Right lobe of liver (tissue), 4 donors: ENCODE results near the gene ACAP3.

Experiments used
- POLR2A ChIP-seq: fragments of 450-650 bp; IDR thresholded peaks from one replicate; pipeline ENCODE4 v1.6.1; 2017; ENCODE audit warnings: antibody characterized with exemption, mild to moderate bottlenecking
- TF ChIP-seq, protein P1 (sequence below), 4 donors: fragments of 200-600 bp in 3 of 4; fragments of 450-650 bp in 1 of 4; IDR thresholded peaks; one replicate each; pipeline versions ENCODE4 v1.5.1 to v1.8.0; 2016 to 2022; ENCODE audit warnings: antibody characterized with exemption in 4 of 4, mild to moderate bottlenecking in 2 of 4
- donor health status: DM: no; HTN: no; CAD: no.
- donor health status: DM: no; HTN: no; CAD: no.
- donor health status: DM: no; HTN: yes; CAD: no.

DNA sequence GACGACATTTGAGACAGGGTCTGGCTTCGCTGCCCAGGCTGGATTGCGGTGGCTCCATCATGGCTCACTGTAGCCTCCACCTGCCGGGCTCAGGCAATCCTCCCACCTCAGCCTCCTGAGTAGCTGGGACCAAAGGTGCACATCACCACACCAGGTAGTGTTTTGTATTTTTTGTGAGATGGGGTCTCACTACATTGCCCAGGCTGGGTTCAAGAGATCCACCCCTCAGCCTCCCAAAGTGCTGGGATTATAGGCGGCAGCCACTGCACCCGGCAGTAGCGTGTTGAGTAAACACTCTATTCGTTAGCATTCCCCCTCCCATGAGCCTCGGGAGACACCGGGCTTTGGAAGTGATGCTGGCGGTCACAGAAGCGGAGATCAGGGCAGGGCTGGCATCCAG lies 54.4 kb downstream of the ACAP3 start:
- TF ChIP-seq, protein P1, sequence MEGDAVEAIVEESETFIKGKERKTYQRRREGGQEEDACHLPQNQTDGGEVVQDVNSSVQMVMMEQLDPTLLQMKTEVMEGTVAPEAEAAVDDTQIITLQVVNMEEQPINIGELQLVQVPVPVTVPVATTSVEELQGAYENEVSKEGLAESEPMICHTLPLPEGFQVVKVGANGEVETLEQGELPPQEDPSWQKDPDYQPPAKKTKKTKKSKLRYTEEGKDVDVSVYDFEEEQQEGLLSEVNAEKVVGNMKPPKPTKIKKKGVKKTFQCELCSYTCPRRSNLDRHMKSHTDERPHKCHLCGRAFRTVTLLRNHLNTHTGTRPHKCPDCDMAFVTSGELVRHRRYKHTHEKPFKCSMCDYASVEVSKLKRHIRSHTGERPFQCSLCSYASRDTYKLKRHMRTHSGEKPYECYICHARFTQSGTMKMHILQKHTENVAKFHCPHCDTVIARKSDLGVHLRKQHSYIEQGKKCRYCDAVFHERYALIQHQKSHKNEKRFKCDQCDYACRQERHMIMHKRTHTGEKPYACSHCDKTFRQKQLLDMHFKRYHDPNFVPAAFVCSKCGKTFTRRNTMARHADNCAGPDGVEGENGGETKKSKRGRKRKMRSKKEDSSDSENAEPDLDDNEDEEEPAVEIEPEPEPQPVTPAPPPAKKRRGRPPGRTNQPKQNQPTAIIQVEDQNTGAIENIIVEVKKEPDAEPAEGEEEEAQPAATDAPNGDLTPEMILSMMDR (IDR thresholded peaks at IDR 0.05) = no peak
- no peak for TF ChIP-seq POLR2A
